Adrenal gland (tissue), 12 donors: ENCODE results near the gene PHF21A. TPM values are rescaled to one million over a fixed set of nuclear protein-coding genes. Genes with fewer than 3 reads are reported as not detected.

Experiments
- DNase-seq, 7 donors: peaks; one replicate each; pipeline ENCODE4 v3.0.0-alpha.2; 2019 to 2020
- H3K27ac ChIP-seq, 5 donors: fragments of 200-600 bp; sonication (generic) in 4 of 5; 1 replicate in 3 of 5; 2 replicates in 2 of 5; pipeline versions ENCODE4 v1.5.1 to v1.8.0; 2016 to 2020; ENCODE audit warnings: mild to moderate bottlenecking in 1 of 5
- H3K27me3 ChIP-seq: fragments of 200-600 bp; 2 replicates; pipeline ENCODE4 v1.8.0; 2021
- H3K36me3 ChIP-seq, 2 donors: fragments of 200-600 bp; replicated peaks in 1 of 2; 1 replicate in 1 of 2; 2 replicates in 1 of 2; pipeline versions ENCODE4 v1.5.1 to v1.8.0; 2018 to 2022
- H3K4me1 ChIP-seq, 2 donors: fragments of 200-600 bp; replicated peaks in 1 of 2; 1 replicate in 1 of 2; 2 replicates in 1 of 2; pipeline versions ENCODE4 v1.5.1 to v1.8.0; 2018 to 2021
- H3K4me3 ChIP-seq, 4 donors: fragments of 200-600 bp; sonication (generic) in 3 of 4; one replicate each; pipeline ENCODE4 v1.5.1; 2016 to 2018
- H3K9me3 ChIP-seq, 3 donors: fragments of 200-600 bp; sonication (generic) in 1 of 3; replicated peaks in 1 of 3; 1 replicate in 2 of 3; 2 replicates in 1 of 3; pipeline versions ENCODE4 v1.5.1 to v1.8.0; 2016 to 2021
- CTCF ChIP-seq, 6 experiments: fragments of 450-650 bp in 4 of 6; fragments of 200-600 bp in 2 of 6; sonication (generic) in 1 of 6; IDR thresholded peaks; 1 replicate in 5 of 6; 2 replicates in 1 of 6; pipeline versions ENCODE4 v1.5.1 to v1.8.0; 2016 to 2021; ENCODE audit warnings: antibody characterized with exemption in 6 of 6, mild to moderate bottlenecking in 2 of 6, moderate library complexity in 1 of 6
- POLR2A ChIP-seq, 2 donors: fragments of 450-650 bp; IDR thresholded peaks; one replicate each; pipeline ENCODE4 v1.6.1; 2017; ENCODE audit warnings: antibody characterized with exemption in 2 of 2, mild to moderate bottlenecking in 2 of 2, moderate library complexity in 1 of 2
- WGBS, 4 donors: extraction: QIAGEN DNeasy Blood & Tissue Kit in 2 of 4; methylation state at CpG; one replicate each; pipeline versions ENCODE4 v1.1.5 to v1.1.7; 2013 to 2017; 5-methylcytosine and 5-hydroxymethylcytosine counted together
- intact Hi-C, 2 donors: fragments of 100-400 bp; cut with DNase I; formaldehyde crosslinking; loops; one replicate each; pipeline versions ENCODE4 v1.14.1 to v1.15.0; 2022 to 2023
- polyA plus RNA-seq, 3 donors: library from polyadenylated mRNA; stranded (reverse); fragments of 200-250 nt in 2 of 3; fragments of 350-450 nt in 1 of 3; fragmentation: Illumina TruSeq in 1 of 3; extraction: RNeasy Lipid Tissue Mini Kit (QIAGEN cat#74804) in 1 of 3; gene quantifications; one replicate each; pipeline ENCODE4 v1.2.3, GENCODE V29; 2013 to 2014
- total RNA-seq, 9 donors: library from RNA; depleted of rRNA in 4 of 9; stranded (reverse); fragments of >200 nt in 4 of 9; fragments of 120-200 nt in 1 of 9; fragmentation: NEBNext Ultra II Directional in 1 of 9; extraction: Animal tissue kit (Norgen Biotek cat#: 25700) in 1 of 9; gene quantifications; one replicate each; pipeline versions ENCODE4 v1.1.0 to v1.2.4, GENCODE V29; 2013 to 2023
- donor health status: healthy with polysubstance abuse.
- donor health status: Bipolar disorder and iron deficiency.
- donor health status: DM: yes; HTN: yes; CAD: no.
- donor health status: DM: no; HTN: no; CAD: no.
- donor health status: DM: no; HTN: no; CAD: no.
- donor health status: DM: yes; HTN: yes; CAD: no.

PHF21A gene
- total and polyA plus RNA-seq, 12 donors = 28.4 to 85.1 (median 40.0) TPM

GRCh38 chr11:46114961-46115360, 6.3 kb downstream of the PHF21A start:
- Histone ChIP-seq H3K4me1 (peaks cover 33 to 73% of the 10 kb centered on the region in 2 donors), H3K4me3 (no peak overlapping the region), H3K9me3 (no peaks in the 10 kb centered on the region), H3K27ac (peak overlapping the region in 1 of 5 donors; percentile 9), H3K36me3 (no peaks in the 10 kb centered on the region), H3K27me3 (no peaks in the 10 kb centered on the region)
- TF ChIP-seq CTCF (IDR thresholded peaks at IDR 0.05) = no peak
- no peak for TF ChIP-seq POLR2A (IDR thresholded peaks at IDR 0.05)
- intact Hi-C loops = no loop called here
- no peak for DNase-seq

- intact Hi-C loops = no loop called here
- peaks cover 33 to 73% of the 10 kb centered on the region in 2 donors for H3K4me1 ChIP-seq
- peak overlapping the region in 1 of 5 donors; percentile 9 for H3K27ac ChIP-seq
These were observed 6.9 kb downstream of the PHF21A start for GRCh38 chr11:46114378-46114777.

GRCh38 chr11:46112961-46113607, 8.2 kb downstream of the PHF21A start:
- TF ChIP-seq CTCF (IDR thresholded peaks at IDR 0.05) (no peak), POLR2A (IDR thresholded peaks at IDR 0.05) (no peak)
- Histone ChIP-seq H3K4me3 (no peak overlapping the region), H3K27me3 (no peaks in the 10 kb centered on the region), H3K4me1 (peaks cover 22 to 67% of the 10 kb centered on the region in 2 donors), H3K27ac (no peak overlapping the region), H3K9me3 (no peaks in the 10 kb centered on the region), H3K36me3 (no peaks in the 10 kb centered on the region)
- WGBS, 4 donors = 73 to 77% (median 75%) methylated on average over 9 of the region's 9 CpGs
- peak in 1 of 7 donors; percentile 34 for DNase-seq
- intact Hi-C loops = no loop called here

More at GRCh38 chr11:46114378-46114777, 6.9 kb downstream of the PHF21A start:
- no peak for TF ChIP-seq POLR2A (IDR thresholded peaks at IDR 0.05)
- TF ChIP-seq CTCF (IDR thresholded peaks at IDR 0.05) = no peak
- DNase-seq = no peak
- Histone ChIP-seq H3K27me3 (no peaks in the 10 kb centered on the region), H3K36me3 (no peaks in the 10 kb centered on the region), H3K9me3 (no peaks in the 10 kb centered on the region), H3K4me3 (no peak overlapping the region)
- 75 to 84% (median 81%) methylated on average over 4 of the region's 4 CpGs for WGBS, 4 donors

GRCh38 chr11:46108751-46109150, 12.5 kb downstream of the PHF21A start:
- H3K36me3 ChIP-seq = no peaks in the 10 kb centered on the region

More at GRCh38 chr11:46108751-46109150, 12.5 kb downstream of the PHF21A start:
- TF ChIP-seq CTCF (IDR thresholded peaks at IDR 0.05) (no peak), POLR2A (IDR thresholded peaks at IDR 0.05) (no peak)
- H3K27ac ChIP-seq = no peak overlapping the region
- intact Hi-C loops = no loop called here
- DNase-seq = no peak
- H3K27me3 ChIP-seq = no peaks in the 10 kb centered on the region
- 93 to 96% (median 94%) methylated on average over 2 of the region's 2 CpGs for WGBS, 4 donors
- no peaks in the 10 kb centered on the region for H3K9me3 ChIP-seq
- H3K4me3 ChIP-seq = no peak overlapping the region
- peaks cover 24 to 66% of the 10 kb centered on the region in 2 donors for H3K4me1 ChIP-seq
